SK-N-SH treated with all-trans-retinoic acid at 6 μM for 48 hours (cell line): Measurements from ENCODE around the gene FGF14.

Experiments
- ATAC-seq: fragments of 200-7000 bp; cut with Tn5 transposase; 3 replicates; pipeline ENCODE4 v1.9.1; 2020; ENCODE audit warnings: mild to moderate bottlenecking, moderate library complexity
- ARNTL ChIP-seq: fragments of 450-650 bp; formaldehyde crosslinking; IDR thresholded peaks from 2 replicates; pipeline ENCODE4 v1.5.0; 2020; ENCODE audit warnings: low read depth, mild to moderate bottlenecking, moderate library complexity, borderline replicate concordance
- BACH2 ChIP-seq: fragments of 250-450 bp; sonication (Bioruptor Pico); IDR thresholded peaks from 2 replicates; pipeline ENCODE4 v1.9.0; 2021; ENCODE audit warnings: mild to moderate bottlenecking, borderline replicate concordance
- CSDC2 ChIP-seq: fragments of 250-450 bp; sonication (Bioruptor Pico); IDR thresholded peaks from 2 replicates; pipeline ENCODE4 v1.5.0; 2020; ENCODE audit warnings: mild to moderate bottlenecking, moderate library complexity
- ESRRG ChIP-seq: fragments of 250-450 bp; sonication (Bioruptor Pico); IDR thresholded peaks from 2 replicates; pipeline ENCODE4 v1.6.1; 2021; ENCODE audit warnings: mild to moderate bottlenecking
- GLIS3 ChIP-seq: fragments of 250-450 bp; sonication (Bioruptor Pico); IDR thresholded peaks from 2 replicates; pipeline ENCODE4 v1.5.0; 2020; ENCODE audit warnings: mild to moderate bottlenecking, moderate library complexity
- ISL1 ChIP-seq: fragments of 250-450 bp; sonication (Bioruptor Pico); IDR thresholded peaks from 2 replicates; pipeline ENCODE4 v2.1.2; 2022; ENCODE audit warnings: mild to moderate bottlenecking, moderate library complexity
- OSR1 ChIP-seq: fragments of 250-450 bp; sonication (Bioruptor Pico); IDR thresholded peaks from 2 replicates; pipeline ENCODE4 v1.8.0; 2022; ENCODE audit warnings: moderate library complexity, mild to moderate bottlenecking, inconsistent platforms
- RARB ChIP-seq: fragments of 250-450 bp; sonication (Bioruptor Pico); IDR thresholded peaks from 2 replicates; pipeline ENCODE4 v1.8.0; 2021; ENCODE audit warnings: mild to moderate bottlenecking, moderate library complexity
- SNAI2 ChIP-seq: fragments of 250-450 bp; sonication (Bioruptor Pico); IDR thresholded peaks from 2 replicates; pipeline ENCODE4 v1.5.0; 2020; ENCODE audit warnings: mild to moderate bottlenecking, moderate library complexity
- TCF4 ChIP-seq: fragments of 250-450 bp; sonication (Bioruptor Pico); IDR thresholded peaks from 2 replicates; pipeline ENCODE4 v1.8.0; 2021; ENCODE audit warnings: mild to moderate bottlenecking, moderate library complexity, borderline replicate concordance
- TOX ChIP-seq: fragments of 250-450 bp; sonication (Bioruptor Pico); IDR thresholded peaks from 2 replicates; pipeline ENCODE4 v1.8.0; 2021; ENCODE audit warnings: mild to moderate bottlenecking, moderate library complexity, borderline replicate concordance
- ZC3H10 ChIP-seq: fragments of 250-450 bp; sonication (Bioruptor Pico); IDR thresholded peaks from 2 replicates; pipeline ENCODE4 v1.5.1; 2021; ENCODE audit warnings: mild to moderate bottlenecking, moderate library complexity
- ZFP3 ChIP-seq: fragments of 250-450 bp; sonication (Bioruptor Pico); IDR thresholded peaks from 2 replicates; pipeline ENCODE4 v1.5.0; 2020; ENCODE audit warnings: mild to moderate bottlenecking, moderate library complexity
- ZFP30 ChIP-seq: fragments of 450-650 bp; formaldehyde crosslinking; IDR thresholded peaks from 2 replicates; pipeline ENCODE4 v1.5.0; 2022; ENCODE audit warnings: mild to moderate bottlenecking, moderate library complexity
- ZNF565 ChIP-seq: fragments of 450-650 bp; formaldehyde crosslinking; conservative IDR thresholded peaks from 2 replicates; pipeline ENCODE4 v1.5.0; 2020; ENCODE audit warnings: low read depth, mild to moderate bottlenecking, moderate library complexity
- ZNF70 ChIP-seq: fragments of 450-650 bp; formaldehyde crosslinking; IDR thresholded peaks from 2 replicates; pipeline ENCODE4 v1.5.0; 2020; ENCODE audit warnings: mild to moderate bottlenecking, moderate library complexity
- ZNF8 ChIP-seq: fragments of 450-650 bp; formaldehyde crosslinking; IDR thresholded peaks from 2 replicates; pipeline ENCODE4 v1.5.0; 2020; ENCODE audit warnings: mild to moderate bottlenecking, moderate library complexity
- TF ChIP-seq, protein P1 (sequence below): fragments of 250-450 bp; sonication (Bioruptor Pico); IDR thresholded peaks from 2 replicates; pipeline ENCODE4 v1.8.0; 2021; ENCODE audit warnings: low read depth, mild to moderate bottlenecking, moderate library complexity, borderline replicate concordance
- TF ChIP-seq, protein P2 (sequence below): fragments of 250-450 bp; sonication (Bioruptor Pico); IDR thresholded peaks from 2 replicates; pipeline ENCODE4 v1.5.0; 2020; ENCODE audit warnings: mild to moderate bottlenecking, moderate library complexity
- TF ChIP-seq, protein P3 (sequence below): fragments of 250-450 bp; sonication (Bioruptor Pico); IDR thresholded peaks from 2 replicates; pipeline ENCODE4 v1.5.1; 2021; ENCODE audit warnings: mild to moderate bottlenecking, moderate library complexity
- TF ChIP-seq, protein P4 (sequence below): fragments of 250-450 bp; sonication (Bioruptor Pico); IDR thresholded peaks from 2 replicates; pipeline ENCODE4 v1.5.1; 2020; ENCODE audit warnings: low read depth, mild to moderate bottlenecking, moderate library complexity

The FGF14 gene

DNA sequence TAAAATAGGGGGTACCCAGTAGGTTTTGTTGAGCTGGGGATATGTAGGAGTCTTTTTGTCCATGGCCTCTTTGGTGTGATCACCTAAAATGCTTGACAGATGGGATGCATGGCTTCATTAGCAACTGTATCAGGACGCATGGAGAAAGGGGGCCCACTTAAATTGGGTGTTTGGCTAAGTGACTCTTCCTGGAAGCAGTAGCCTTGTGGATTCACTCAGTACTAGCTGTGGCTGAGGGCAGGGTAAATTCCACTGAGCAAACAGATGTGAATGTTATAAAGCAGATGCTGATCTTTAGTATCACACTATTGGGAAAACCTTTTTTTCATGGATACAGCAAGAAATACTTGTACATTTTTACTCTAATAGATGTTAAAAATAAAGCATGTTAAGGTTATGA, 140.0 kb downstream of the FGF14 start:
- TF ChIP-seq ZNF565 (no peak), TOX (no peak), TCF4 (no peak), OSR1 (CRISPR knock-in tag) (no peak), RARB (CRISPR knock-in tag) (no peak), BACH2 (CRISPR knock-in tag) (no peak), ARNTL (CRISPR knock-in tag) (no peak), GLIS3 (CRISPR knock-in tag) (no peak), ESRRG (CRISPR knock-in tag) (no peak), SNAI2 (CRISPR knock-in tag) (no peak), ISL1 (CRISPR knock-in tag) (no peak)
- TF ChIP-seq, protein P1, sequence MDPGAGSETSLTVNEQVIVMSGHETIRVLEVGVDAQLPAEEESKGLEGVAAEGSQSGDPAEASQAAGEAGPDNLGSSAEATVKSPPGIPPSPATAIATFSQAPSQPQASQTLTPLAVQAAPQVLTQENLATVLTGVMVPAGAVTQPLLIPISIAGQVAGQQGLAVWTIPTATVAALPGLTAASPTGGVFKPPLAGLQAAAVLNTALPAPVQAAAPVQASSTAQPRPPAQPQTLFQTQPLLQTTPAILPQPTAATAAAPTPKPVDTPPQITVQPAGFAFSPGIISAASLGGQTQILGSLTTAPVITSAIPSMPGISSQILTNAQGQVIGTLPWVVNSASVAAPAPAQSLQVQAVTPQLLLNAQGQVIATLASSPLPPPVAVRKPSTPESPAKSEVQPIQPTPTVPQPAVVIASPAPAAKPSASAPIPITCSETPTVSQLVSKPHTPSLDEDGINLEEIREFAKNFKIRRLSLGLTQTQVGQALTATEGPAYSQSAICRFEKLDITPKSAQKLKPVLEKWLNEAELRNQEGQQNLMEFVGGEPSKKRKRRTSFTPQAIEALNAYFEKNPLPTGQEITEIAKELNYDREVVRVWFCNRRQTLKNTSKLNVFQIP (CRISPR knock-in tag), result no peak
- TF ChIP-seq, protein P2, sequence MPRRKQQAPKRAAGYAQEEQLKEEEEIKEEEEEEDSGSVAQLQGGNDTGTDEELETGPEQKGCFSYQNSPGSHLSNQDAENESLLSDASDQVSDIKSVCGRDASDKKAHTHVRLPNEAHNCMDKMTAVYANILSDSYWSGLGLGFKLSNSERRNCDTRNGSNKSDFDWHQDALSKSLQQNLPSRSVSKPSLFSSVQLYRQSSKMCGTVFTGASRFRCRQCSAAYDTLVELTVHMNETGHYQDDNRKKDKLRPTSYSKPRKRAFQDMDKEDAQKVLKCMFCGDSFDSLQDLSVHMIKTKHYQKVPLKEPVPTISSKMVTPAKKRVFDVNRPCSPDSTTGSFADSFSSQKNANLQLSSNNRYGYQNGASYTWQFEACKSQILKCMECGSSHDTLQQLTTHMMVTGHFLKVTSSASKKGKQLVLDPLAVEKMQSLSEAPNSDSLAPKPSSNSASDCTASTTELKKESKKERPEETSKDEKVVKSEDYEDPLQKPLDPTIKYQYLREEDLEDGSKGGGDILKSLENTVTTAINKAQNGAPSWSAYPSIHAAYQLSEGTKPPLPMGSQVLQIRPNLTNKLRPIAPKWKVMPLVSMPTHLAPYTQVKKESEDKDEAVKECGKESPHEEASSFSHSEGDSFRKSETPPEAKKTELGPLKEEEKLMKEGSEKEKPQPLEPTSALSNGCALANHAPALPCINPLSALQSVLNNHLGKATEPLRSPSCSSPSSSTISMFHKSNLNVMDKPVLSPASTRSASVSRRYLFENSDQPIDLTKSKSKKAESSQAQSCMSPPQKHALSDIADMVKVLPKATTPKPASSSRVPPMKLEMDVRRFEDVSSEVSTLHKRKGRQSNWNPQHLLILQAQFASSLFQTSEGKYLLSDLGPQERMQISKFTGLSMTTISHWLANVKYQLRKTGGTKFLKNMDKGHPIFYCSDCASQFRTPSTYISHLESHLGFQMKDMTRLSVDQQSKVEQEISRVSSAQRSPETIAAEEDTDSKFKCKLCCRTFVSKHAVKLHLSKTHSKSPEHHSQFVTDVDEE (CRISPR knock-in tag), result no peak
- TF ChIP-seq, all 23 proteins: peak for 0
- ATAC-seq, result no peak

DNA sequence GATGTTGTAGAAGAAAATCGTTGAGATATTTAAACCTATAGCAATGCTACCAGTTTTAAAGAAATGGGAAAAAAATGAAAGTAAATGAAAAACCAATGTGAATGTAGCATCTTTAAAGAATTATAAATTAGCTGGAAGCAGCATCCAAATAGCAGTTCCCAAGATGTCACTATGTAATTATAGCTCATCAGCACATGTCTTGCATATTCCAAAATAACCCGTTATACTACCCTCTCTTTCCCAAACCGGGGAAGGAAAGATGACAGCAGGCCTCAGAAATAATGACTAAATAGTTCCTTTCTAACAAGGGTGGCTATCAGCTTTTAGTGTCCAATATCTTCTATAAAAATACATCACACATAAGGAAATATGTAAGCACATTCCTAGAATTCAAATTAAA, 140.5 kb downstream of the FGF14 start:
- TF ChIP-seq ESRRG (CRISPR knock-in tag) (no peak), ZC3H10 (CRISPR knock-in tag) (no peak), GLIS3 (CRISPR knock-in tag) (no peak), SNAI2 (CRISPR knock-in tag) (no peak)
- ATAC-seq, result no peak

DNA sequence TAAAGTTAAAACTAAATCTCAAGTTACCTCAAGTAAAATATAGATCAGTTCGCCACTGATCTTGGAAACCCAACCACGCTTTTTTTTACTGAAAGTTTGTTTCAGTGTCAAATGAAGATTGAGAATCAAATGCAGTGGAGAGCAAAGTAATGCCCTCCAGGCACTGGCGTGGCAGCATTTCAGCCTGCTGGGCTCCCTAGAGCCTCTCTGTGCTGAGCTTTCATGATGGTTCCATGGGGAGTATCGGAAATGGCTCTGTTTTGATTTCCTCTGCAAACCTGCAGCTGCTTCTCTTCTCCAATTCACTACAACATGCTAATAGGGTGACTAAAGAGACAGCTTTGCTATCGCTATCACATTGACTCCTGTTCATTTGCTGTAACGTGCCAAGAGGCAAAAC, 141.6 kb downstream of the FGF14 start:
- no peak for ATAC-seq
- TF ChIP-seq TCF4 (no peak), OSR1 (CRISPR knock-in tag) (no peak), GLIS3 (CRISPR knock-in tag) (no peak), ZFP3 (CRISPR knock-in tag) (no peak), BACH2 (CRISPR knock-in tag) (no peak), CSDC2 (CRISPR knock-in tag) (no peak), ZNF70 (CRISPR knock-in tag) (no peak), ZFP30 (CRISPR knock-in tag) (no peak), ZNF565 (no peak), ESRRG (CRISPR knock-in tag) (no peak), ZC3H10 (CRISPR knock-in tag) (no peak), ARNTL (CRISPR knock-in tag) (no peak), RARB (CRISPR knock-in tag) (no peak), TOX (no peak), SNAI2 (CRISPR knock-in tag) (no peak), ZNF8 (CRISPR knock-in tag) (no peak)
- TF ChIP-seq, protein P3, sequence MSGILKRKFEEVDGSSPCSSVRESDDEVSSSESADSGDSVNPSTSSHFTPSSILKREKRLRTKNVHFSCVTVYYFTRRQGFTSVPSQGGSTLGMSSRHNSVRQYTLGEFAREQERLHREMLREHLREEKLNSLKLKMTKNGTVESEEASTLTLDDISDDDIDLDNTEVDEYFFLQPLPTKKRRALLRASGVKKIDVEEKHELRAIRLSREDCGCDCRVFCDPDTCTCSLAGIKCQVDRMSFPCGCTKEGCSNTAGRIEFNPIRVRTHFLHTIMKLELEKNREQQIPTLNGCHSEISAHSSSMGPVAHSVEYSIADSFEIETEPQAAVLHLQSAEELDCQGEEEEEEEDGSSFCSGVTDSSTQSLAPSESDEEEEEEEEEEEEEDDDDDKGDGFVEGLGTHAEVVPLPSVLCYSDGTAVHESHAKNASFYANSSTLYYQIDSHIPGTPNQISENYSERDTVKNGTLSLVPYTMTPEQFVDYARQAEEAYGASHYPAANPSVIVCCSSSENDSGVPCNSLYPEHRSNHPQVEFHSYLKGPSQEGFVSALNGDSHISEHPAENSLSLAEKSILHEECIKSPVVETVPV (CRISPR knock-in tag), result no peak
- TF ChIP-seq, protein P1 (CRISPR knock-in tag), result no peak
- TF ChIP-seq, protein P4, sequence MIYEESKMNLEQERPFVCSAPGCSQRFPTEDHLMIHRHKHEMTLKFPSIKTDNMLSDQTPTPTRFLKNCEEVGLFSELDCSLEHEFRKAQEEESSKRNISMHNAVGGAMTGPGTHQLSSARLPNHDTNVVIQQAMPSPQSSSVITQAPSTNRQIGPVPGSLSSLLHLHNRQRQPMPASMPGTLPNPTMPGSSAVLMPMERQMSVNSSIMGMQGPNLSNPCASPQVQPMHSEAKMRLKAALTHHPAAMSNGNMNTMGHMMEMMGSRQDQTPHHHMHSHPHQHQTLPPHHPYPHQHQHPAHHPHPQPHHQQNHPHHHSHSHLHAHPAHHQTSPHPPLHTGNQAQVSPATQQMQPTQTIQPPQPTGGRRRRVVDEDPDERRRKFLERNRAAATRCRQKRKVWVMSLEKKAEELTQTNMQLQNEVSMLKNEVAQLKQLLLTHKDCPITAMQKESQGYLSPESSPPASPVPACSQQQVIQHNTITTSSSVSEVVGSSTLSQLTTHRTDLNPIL (CRISPR knock-in tag), result no peak
